Neuronal stem cell (in vitro differentiated cells): Measurements from ENCODE around the gene CIC.

Source experiments
- DNase-seq: peaks from one replicate; pipeline ENCODE4 v3.0.0-alpha.2; 2013; ENCODE audit warnings: low spot score
- H2AFZ ChIP-seq: one replicate; pipeline ENCODE4 v1.6.1; 2013; ENCODE audit warnings: mild to moderate bottlenecking, low read length, inconsistent platforms
- H2AK5ac ChIP-seq: 2 replicates; pipeline ENCODE4 v1.6.1; 2013; ENCODE audit warnings: low read depth, mild to moderate bottlenecking, inconsistent platforms, low read length, moderate library complexity, mixed read lengths
- H2BK120ac ChIP-seq: 2 replicates; pipeline ENCODE4 v1.6.1; 2013; ENCODE audit warnings: low read depth, mild to moderate bottlenecking, inconsistent platforms, low read length, moderate library complexity, mixed read lengths
- H2BK12ac ChIP-seq: one replicate; pipeline ENCODE4 v1.6.1; 2013; ENCODE audit warnings: low read length, inconsistent platforms
- H2BK15ac ChIP-seq: 2 replicates; pipeline ENCODE4 v1.6.1; 2013; ENCODE audit warnings: mild to moderate bottlenecking, low read length, inconsistent platforms, mixed read lengths
- H2BK5ac ChIP-seq: one replicate; pipeline ENCODE4 v1.6.1; 2013; ENCODE audit warnings: inconsistent platforms, mild to moderate bottlenecking, low read length, moderate library complexity
- H3K14ac ChIP-seq: one replicate; pipeline ENCODE4 v1.6.1; 2013; ENCODE audit warnings: low read length, inconsistent platforms
- H3K18ac ChIP-seq: 2 replicates; pipeline ENCODE4 v1.6.1; 2013; ENCODE audit warnings: low read length, inconsistent platforms
- H3K23ac ChIP-seq: 2 replicates; pipeline ENCODE4 v1.6.1; 2013; ENCODE audit warnings: low read depth, mild to moderate bottlenecking, mixed read lengths, low read length, inconsistent platforms; ENCODE audit not compliant: poor library complexity
- H3K27ac ChIP-seq: replicated peaks from 3 replicates; pipeline ENCODE4 v1.5.1; 2013; ENCODE audit warnings: low read length, inconsistent platforms
- H3K27me3 ChIP-seq, 3 experiments: 2 replicates each; pipeline ENCODE4 v1.6.1; 2013; ENCODE audit warnings: low read length in 3 of 3, mild to moderate bottlenecking in 2 of 3, inconsistent platforms in 1 of 3, low read depth in 1 of 3, mixed read lengths in 1 of 3, moderate library complexity in 1 of 3; ENCODE audit not compliant: control insufficient read depth in 3 of 3, insufficient read depth in 3 of 3
- H3K36me3 ChIP-seq, 2 donors: replicated peaks in 1 of 2; 2 replicates each; pipeline ENCODE4 v1.6.1; 2013; ENCODE audit warnings: low read length in 2 of 2; ENCODE audit not compliant: control insufficient read depth in 2 of 2, insufficient read depth in 2 of 2
- H3K4ac ChIP-seq: 2 replicates; pipeline ENCODE4 v1.6.1; 2013; ENCODE audit warnings: inconsistent platforms, mild to moderate bottlenecking, low read length, moderate library complexity
- H3K4me1 ChIP-seq, 2 donors: 1 replicate in 1 of 2; 2 replicates in 1 of 2; pipeline ENCODE4 v1.6.1; 2013; ENCODE audit warnings: low read length in 2 of 2, low read depth in 1 of 2; ENCODE audit not compliant: control insufficient read depth in 2 of 2, insufficient read depth in 1 of 2
- H3K4me2 ChIP-seq: one replicate; pipeline ENCODE4 v1.6.1; 2013; ENCODE audit warnings: mild to moderate bottlenecking, low read length, inconsistent platforms; ENCODE audit not compliant: insufficient read depth, poor library complexity, severe bottlenecking
- H3K4me3 ChIP-seq, 2 donors: 2 replicates each; pipeline ENCODE4 v1.5.1; 2013; ENCODE audit warnings: low read length in 2 of 2, mild to moderate bottlenecking in 2 of 2, inconsistent platforms in 1 of 2, moderate library complexity in 1 of 2
- H3K79me1 ChIP-seq: one replicate; pipeline ENCODE4 v1.6.1; 2013; ENCODE audit warnings: low read depth, mild to moderate bottlenecking, inconsistent platforms, low read length, moderate library complexity
- H3K9ac ChIP-seq: one replicate; pipeline ENCODE4 v1.6.1; 2013; ENCODE audit warnings: mild to moderate bottlenecking, low read depth, low read length, inconsistent platforms; ENCODE audit not compliant: poor library complexity
- H3K9me3 ChIP-seq, 2 donors: replicated peaks in 1 of 2; 2 replicates each; pipeline versions ENCODE3 to v1.6.1; 2013; ENCODE audit warnings: low read length in 2 of 2, mild to moderate bottlenecking in 2 of 2, inconsistent platforms in 1 of 2, low read depth in 1 of 2, mixed read lengths in 1 of 2, moderate library complexity in 1 of 2; ENCODE audit not compliant: control insufficient read depth in 2 of 2, insufficient read depth in 1 of 2
- H4K8ac ChIP-seq: one replicate; pipeline ENCODE4 v1.6.1; 2013; ENCODE audit warnings: low read depth, mild to moderate bottlenecking, inconsistent platforms, low read length, moderate library complexity
- H4K91ac ChIP-seq: one replicate; pipeline ENCODE4 v1.6.1; 2013; ENCODE audit warnings: low read length, low read depth, mild to moderate bottlenecking, inconsistent platforms; ENCODE audit not compliant: poor library complexity
- WGBS, 2 donors: extraction: QIAGEN DNeasy Blood & Tissue Kit; methylation state at CpG; one replicate each; pipeline ENCODE4 v1.1.7; 2013; ENCODE audit warnings: missing lambda C conversion rate in 2 of 2, mixed read lengths in 1 of 2; ENCODE audit not compliant: insufficient read length in 2 of 2, insufficient replicate concordance in 1 of 2; ENCODE audit errors: extremely low coverage in 2 of 2; 5-methylcytosine and 5-hydroxymethylcytosine counted together

CIC gene

GRCh38 chr19:42313840-42314755 lies 45.0 kb downstream of the CIC start:
- H3K79me1 ChIP-seq, result no peaks in the 10 kb centered on the region
- H2BK5ac ChIP-seq, result no peak overlapping the region
- no peak overlapping the region for H2AK5ac ChIP-seq
- H2AFZ ChIP-seq, result peak overlapping the region; percentile 96
- H3K4me1 ChIP-seq, result peaks cover 5 to 8% of the 10 kb centered on the region in 2 donors
- no peak overlapping the region for H4K91ac ChIP-seq
- no peak overlapping the region for H3K4ac ChIP-seq
- H3K4me2 ChIP-seq, result peak overlapping the region; percentile 98
- no peaks in the 10 kb centered on the region for H3K9me3 ChIP-seq
- H3K27ac ChIP-seq, result no peak overlapping the region
- peak overlapping the region; percentile 72 for H3K18ac ChIP-seq
- peak overlapping the region; percentile 6 for H2BK15ac ChIP-seq
- H3K27me3 ChIP-seq, result peaks cover 0 to 17% (median 0%) of the 10 kb centered on the region in 3 experiments
- peak overlapping the region; percentile 73 for H3K23ac ChIP-seq
- WGBS, 2 donors, result no CpG with 5 or more reads among the region's 26 CpGs
- no peak for DNase-seq
- H3K4me3 ChIP-seq, result peak overlapping the region in 1 of 2 donors; percentile 52
- no peak overlapping the region for H2BK12ac ChIP-seq
- no peak overlapping the region for H2BK120ac ChIP-seq
- H4K8ac ChIP-seq, result no peak overlapping the region
- no peaks in the 10 kb centered on the region for H3K36me3 ChIP-seq
- no peak overlapping the region for H3K9ac ChIP-seq
- H3K14ac ChIP-seq, result no peak overlapping the region

- Histone ChIP-seq H4K91ac (no peak overlapping the region), H3K14ac (no peak overlapping the region), H2BK15ac (no peak overlapping the region), H3K27me3 (peaks cover 0 to 17% (median 0%) of the 10 kb centered on the region in 3 experiments), H3K79me1 (no peaks in the 10 kb centered on the region), H2BK5ac (no peak overlapping the region), H3K9ac (no peak overlapping the region), H3K36me3 (no peaks in the 10 kb centered on the region), H3K4me2 (no peak overlapping the region), H3K4me1 (peaks cover 5 to 8% of the 10 kb centered on the region in 2 donors), H3K9me3 (no peaks in the 10 kb centered on the region), H2AFZ (no peak overlapping the region), H2BK12ac (no peak overlapping the region), H3K23ac (no peak overlapping the region), H3K27ac (no peak overlapping the region), H2BK120ac (no peak overlapping the region), H4K8ac (no peak overlapping the region), H2AK5ac (no peak overlapping the region), H3K18ac (peak overlapping the region; percentile 64), H3K4ac (no peak overlapping the region), H3K4me3 (no peak overlapping the region)
- no peak for DNase-seq
- WGBS, 2 donors, result no CpG with 5 or more reads among the region's 5 CpGs
These were observed 46.0 kb downstream of the CIC start for GRCh38 chr19:42315024-42315423.

GRCh38 chr19:42316223-42317211 lies 47.5 kb downstream of the CIC start:
- H3K36me3 ChIP-seq, result no peaks in the 10 kb centered on the region
- H3K4ac ChIP-seq, result no peak overlapping the region
- no peak overlapping the region for H2BK120ac ChIP-seq
- no peak overlapping the region for H3K14ac ChIP-seq
- H3K4me3 ChIP-seq, result no peak overlapping the region
- H3K9me3 ChIP-seq, result no peaks in the 10 kb centered on the region
- peaks cover 5 to 8% of the 10 kb centered on the region in 2 donors for H3K4me1 ChIP-seq
- peak overlapping the region; percentile 75 for H3K23ac ChIP-seq
- H4K91ac ChIP-seq, result no peak overlapping the region
- H3K4me2 ChIP-seq, result no peak overlapping the region
- no peak for DNase-seq
- no peaks in the 10 kb centered on the region for H3K79me1 ChIP-seq
- H2AFZ ChIP-seq, result peak overlapping the region; percentile 56
- H3K18ac ChIP-seq, result peak overlapping the region; percentile 57
- peak overlapping the region; percentile 22 for H2BK12ac ChIP-seq
- no peak overlapping the region for H3K27ac ChIP-seq
- peaks cover 0 to 23% (median 0%) of the 10 kb centered on the region in 3 experiments for H3K27me3 ChIP-seq
- H4K8ac ChIP-seq, result no peak overlapping the region
- WGBS, 2 donors, result no CpG with 5 or more reads among the region's 28 CpGs
- no peak overlapping the region for H3K9ac ChIP-seq
- peak overlapping the region; percentile 49 for H2AK5ac ChIP-seq
- H2BK5ac ChIP-seq, result peak overlapping the region; percentile 22
- H2BK15ac ChIP-seq, result peak overlapping the region; percentile 81
